Frontal cortex (tissue), 4 donors: Measurements from ENCODE around the gene SATB2. TPM values are rescaled to one million over a fixed set of nuclear protein-coding genes. Genes with fewer than 3 reads are reported as not detected.

Source experiments
- DNase-seq, 2 donors: peaks; one replicate each; pipeline ENCODE4 v3.0.0; 2012; ENCODE audit warnings: low spot score in 2 of 2
- FAIRE-seq: peaks from 2 replicates; lab custom pipeline; 2012; peaks lifted over from hg19 to GRCh38; lab: Jason Lieb, UNC
- total RNA-seq: library from RNA; depleted of rRNA; stranded (reverse); fragments of >200 nt; gene quantifications from one replicate; pipeline ENCODE4 v1.2.3, GENCODE V29; 2014
- donor health status: control.
- donor health status: control.
- donor health status: control.

SATB2 gene
- total RNA-seq, 1 donor from 2014 or later, result 440 TPM

GRCh38 chr2:199467066-199467822, 9.5 kb upstream of the SATB2 start:
- DNase-seq (no peak), FAIRE-seq (no peak)

GRCh38 chr2:199466692-199467065, 8.9 kb upstream of the SATB2 start:
- FAIRE-seq (no peak), DNase-seq (no peak)

- DNase-seq, result peak in 1 of 2 donors; percentile 31
- no peak for FAIRE-seq
Measured at GRCh38 chr2:199465988-199466691, 8.4 kb upstream of the SATB2 start.

- DNase-seq (no peak), FAIRE-seq (no peak)
Measured at GRCh38 chr2:199465390-199465789, 7.7 kb upstream of the SATB2 start.

GRCh38 chr2:199464606-199465352, 7.0 kb upstream of the SATB2 start:
- DNase-seq (peak in 1 of 2 donors; percentile 33), FAIRE-seq (no peak)

GRCh38 chr2:199463708-199464605, 6.2 kb upstream of the SATB2 start:
- FAIRE-seq (no peak), DNase-seq (peak; percentile 44 to 54)

GRCh38 chr2:199462956-199463692, 5.4 kb upstream of the SATB2 start:
- DNase-seq (peak; percentile 85 to 86), FAIRE-seq (no peak)

GRCh38 chr2:199462347-199462955, 4.7 kb upstream of the SATB2 start:
- FAIRE-seq, result no peak
- DNase-seq, result no peak

GRCh38 chr2:199461711-199462346, 4.1 kb upstream of the SATB2 start:
- FAIRE-seq, result no peak
- DNase-seq, result no peak

- DNase-seq (no peak), FAIRE-seq (no peak)
Measured at GRCh38 chr2:199460846-199461710, 3.3 kb upstream of the SATB2 start.

- FAIRE-seq, result no peak
Measured at GRCh38 chr2:199460101-199460671, 2.4 kb upstream of the SATB2 start.

GRCh38 chr2:199459286-199460100, 1.8 kb upstream of the SATB2 start:
- FAIRE-seq, result no peak
- peak; percentile 84 to 93 for DNase-seq

More at GRCh38 chr2:199460101-199460671, 2.4 kb upstream of the SATB2 start:
- DNase-seq, result peak in 1 of 2 donors; percentile 30

GRCh38 chr2:199458806-199459285, 1.1 kb upstream of the SATB2 start:
- FAIRE-seq (no peak), DNase-seq (no peak)

GRCh38 chr2:199458009-199458805, 468 bp upstream of the SATB2 start:
- FAIRE-seq, result no peak
- DNase-seq, result peak; percentile 34 to 65
